H1 (cell line): Measurements from ENCODE around the gene FAM131A. TPM values are rescaled to one million over a fixed set of nuclear protein-coding genes. Genes with fewer than 3 reads are reported as not detected.

Experiments
- CHD7 ChIP-seq: fragments of 300-600 bp; sonication (generic); IDR thresholded peaks from 2 replicates; pipeline ENCODE4 v1.7.1; 2012; ENCODE audit warnings: low read length, moderate library complexity, mild to moderate bottlenecking, inconsistent platforms; ENCODE audit not compliant: insufficient replicate concordance
- polyA plus RNA-seq, 7 experiments: library from polyadenylated mRNA; depleted of rRNA in 3 of 7; stranded (reverse) in 5 of 7; unstranded in 2 of 7; fragments of >200 nt in 5 of 7; fragments of 200-250 nt in 2 of 7; gene quantifications; 1 replicate in 5 of 7; 2 replicates in 1 of 7; 4 replicates in 1 of 7; pipeline versions ENCODE4 v1.2.1 to v1.2.3, GENCODE V29; 2011 to 2013; ENCODE audit warnings: missing spikeins in 2 of 7, mixed read lengths in 2 of 7
- total RNA-seq: library from RNA; stranded (reverse); fragmentation: NEBNext Ultra II Directional; extraction: Animal tissue kit (Norgen Biotek cat#: 25700); gene quantifications from 2 replicates; pipeline ENCODE4 v1.2.1, GENCODE V29; 2021
- TF ChIP-seq, protein P1 (sequence below): IDR thresholded peaks from 2 replicates; pipeline ENCODE4 v1.6.1; 2012; ENCODE audit warnings: low read length, inconsistent platforms

Gene FAM131A
- total and polyA plus RNA-seq, 2 of the 8 experiments (the other 6 are each of a cell fraction or from before 2014, with no cell fraction given) = 16.0 to 21.9 TPM

- TF ChIP-seq, protein P1, sequence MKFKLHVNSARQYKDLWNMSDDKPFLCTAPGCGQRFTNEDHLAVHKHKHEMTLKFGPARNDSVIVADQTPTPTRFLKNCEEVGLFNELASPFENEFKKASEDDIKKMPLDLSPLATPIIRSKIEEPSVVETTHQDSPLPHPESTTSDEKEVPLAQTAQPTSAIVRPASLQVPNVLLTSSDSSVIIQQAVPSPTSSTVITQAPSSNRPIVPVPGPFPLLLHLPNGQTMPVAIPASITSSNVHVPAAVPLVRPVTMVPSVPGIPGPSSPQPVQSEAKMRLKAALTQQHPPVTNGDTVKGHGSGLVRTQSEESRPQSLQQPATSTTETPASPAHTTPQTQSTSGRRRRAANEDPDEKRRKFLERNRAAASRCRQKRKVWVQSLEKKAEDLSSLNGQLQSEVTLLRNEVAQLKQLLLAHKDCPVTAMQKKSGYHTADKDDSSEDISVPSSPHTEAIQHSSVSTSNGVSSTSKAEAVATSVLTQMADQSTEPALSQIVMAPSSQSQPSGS = no peak
- TF ChIP-seq CHD7 = no peak
Observed at GRCh38 chr3:184291738-184292445, 45.5 kb upstream of the FAM131A start (continued).
